SK-N-SH (cell line): ENCODE data around the gene PON3. TPM values are rescaled to one million over a fixed set of nuclear protein-coding genes. Genes with fewer than 3 reads are reported as not detected.

Source experiments
- CTCF ChIA-PET: fragments of 300-600, 350-600 bp; formaldehyde crosslinking; extraction: SDS; loops from one replicate; lab custom pipeline; 2021; lab: Yijun Ruan, JAX
- POLR2A ChIA-PET: fragments of 350-600 bp; sonication (Branson Sonifier 250); formaldehyde crosslinking; extraction: SDS; loops from one replicate; lab custom pipeline; 2020; ENCODE audit warnings: antibody characterized with exemption, inconsistent platforms; lab: Yijun Ruan, JAX
- DNase-seq: peaks from one replicate; pipeline ENCODE4 v3.0.0; 2012
- H2AFZ ChIP-seq: fragments of 200-600 bp; sonication (generic); 2 replicates; pipeline ENCODE4 v1.8.1; 2016; ENCODE audit warnings: antibody characterized with exemption, mild to moderate bottlenecking, low read depth
- H3F3A ChIP-seq: fragments of 200-600 bp; sonication (generic); replicated peaks from 2 replicates; pipeline ENCODE3; 2016; ENCODE audit warnings: antibody characterized with exemption, mild to moderate bottlenecking; ENCODE audit not compliant: insufficient read depth
- H3K27ac ChIP-seq, 2 experiments: fragments of 200-500 bp in 1 of 2; fragments of 200-600 bp in 1 of 2; sonication (Bioruptor generic) in 1 of 2; sonication (generic), shearing (Covaris generic) in 1 of 2; 2 replicates each; pipeline versions ENCODE4 v1.5.1 to v1.6.1; 2014 to 2016; ENCODE audit warnings: low read depth in 2 of 2, inconsistent platforms in 1 of 2, low read length in 1 of 2, mild to moderate bottlenecking in 1 of 2, mixed read lengths in 1 of 2
- H3K27me3 ChIP-seq: fragments of 200-600 bp; sonication (generic), shearing (Covaris generic); 2 replicates; pipeline ENCODE4 v1.6.1; 2016; ENCODE audit warnings: mixed run types; ENCODE audit not compliant: insufficient read depth
- H3K36me3 ChIP-seq, 2 experiments: fragments of 200-500 bp in 1 of 2; fragments of 200-600 bp in 1 of 2; sonication (Bioruptor generic) in 1 of 2; sonication (generic) in 1 of 2; replicated peaks in 1 of 2; 2 replicates each; pipeline versions ENCODE3 to v1.5.1; 2014 to 2016; ENCODE audit warnings: low read length in 1 of 2, mild to moderate bottlenecking in 1 of 2; ENCODE audit not compliant: insufficient read depth in 2 of 2, control insufficient read depth in 1 of 2
- H3K4me1 ChIP-seq, 2 experiments: fragments of 200-500 bp in 1 of 2; fragments of 200-600 bp in 1 of 2; sonication (Bioruptor generic) in 1 of 2; sonication (generic), shearing (Covaris generic) in 1 of 2; 2 replicates each; pipeline versions ENCODE4 v1.5.1 to v1.6.1; 2014 to 2016; ENCODE audit warnings: low read depth in 1 of 2, low read length in 1 of 2, mixed run types in 1 of 2; ENCODE audit not compliant: insufficient read depth in 2 of 2, control insufficient read depth in 1 of 2
- H3K4me2 ChIP-seq: fragments of 200-600 bp; sonication (generic), shearing (Covaris generic); 2 replicates; pipeline ENCODE4 v1.6.1; 2017; ENCODE audit warnings: mixed run types
- H3K4me3 ChIP-seq, 2 experiments: fragments of 200-500 bp in 1 of 2; fragments of 200-600 bp in 1 of 2; sonication (Bioruptor generic) in 1 of 2; sonication (generic), shearing (Covaris generic) in 1 of 2; 2 replicates each; pipeline versions ENCODE4 v1.5.1 to v1.8.1; 2014 to 2016; ENCODE audit warnings: low read depth in 2 of 2, inconsistent platforms in 1 of 2, low read length in 1 of 2, mild to moderate bottlenecking in 1 of 2, mixed read lengths in 1 of 2, moderate library complexity in 1 of 2
- H3K79me2 ChIP-seq: fragments of 200-600 bp; sonication (generic); 2 replicates; pipeline ENCODE4 v1.8.1; 2017; ENCODE audit warnings: mild to moderate bottlenecking; ENCODE audit not compliant: insufficient read depth
- H3K9ac ChIP-seq: fragments of 200-600 bp; sonication (generic); 2 replicates; pipeline ENCODE4 v1.6.1; 2017; ENCODE audit warnings: mixed run types
- H3K9me2 ChIP-seq: fragments of 200-600 bp; sonication (generic); 2 replicates; pipeline ENCODE4 v1.6.1; 2017; ENCODE audit warnings: mixed run types
- H3K9me3 ChIP-seq: fragments of 200-600 bp; sonication (generic); 2 replicates; pipeline ENCODE4 v1.6.1; 2017; ENCODE audit warnings: mixed run types, mild to moderate bottlenecking, moderate library complexity
- H4K20me1 ChIP-seq: fragments of 200-600 bp; sonication (generic); 2 replicates; pipeline ENCODE4 v1.6.1; 2017; ENCODE audit warnings: mild to moderate bottlenecking, mixed run types; ENCODE audit not compliant: insufficient read depth
- CHD2 ChIP-seq: fragments of 150-350 bp; IDR thresholded peaks from 2 replicates; pipeline ENCODE4 v1.6.1; 2018; ENCODE audit warnings: low read length; ENCODE audit not compliant: partially characterized antibody
- CTCF ChIP-seq: fragments of 200-600 bp; sonication (generic); IDR thresholded peaks from 2 replicates; pipeline ENCODE4 v1.6.1; 2017; ENCODE audit warnings: antibody characterized with exemption, mild to moderate bottlenecking, moderate library complexity
- EP300 ChIP-seq, 2 experiments: IDR thresholded peaks; 2 replicates each; pipeline versions ENCODE4 v1.4.0 to v1.6.1; 2012; ENCODE audit warnings: borderline replicate concordance in 1 of 2, low read depth in 1 of 2, low read length in 1 of 2
- FOXJ3 ChIP-seq: sonication (generic); formaldehyde crosslinking; IDR thresholded peaks from 2 replicates; pipeline ENCODE4 v1.5.1; 2020; ENCODE audit warnings: mild to moderate bottlenecking, missing genetic modification reagents
- MXI1 ChIP-seq: IDR thresholded peaks from 2 replicates; pipeline ENCODE4 v1.6.1; 2012; ENCODE audit warnings: mild to moderate bottlenecking, low read depth, low read length, improper control_type of control experiment
- REST ChIP-seq: IDR thresholded peaks from 2 replicates; pipeline ENCODE4 v1.6.1; 2012; ENCODE audit warnings: mild to moderate bottlenecking, low read depth, low read length, moderate library complexity
- RXRA ChIP-seq: IDR thresholded peaks from 2 replicates; pipeline ENCODE4 v1.4.0; 2012; ENCODE audit warnings: low read depth, mild to moderate bottlenecking, borderline replicate concordance
- SIN3A ChIP-seq: IDR thresholded peaks from 2 replicates; pipeline ENCODE4 v1.6.1; 2012; ENCODE audit warnings: low read depth, mild to moderate bottlenecking, low read length, moderate library complexity, borderline replicate concordance
- SMC3 ChIP-seq: IDR thresholded peaks from 2 replicates; pipeline ENCODE4 v1.6.1; 2012; ENCODE audit warnings: low read depth, low read length, improper control_type of control experiment
- ZBTB33 ChIP-seq: IDR thresholded peaks from 2 replicates; pipeline ENCODE4 v1.4.0; 2012; ENCODE audit warnings: low read depth, borderline replicate concordance
- WGBS: methylation state at CpG from one replicate; pipeline ENCODE4 v1.1.6; 2017; ENCODE audit warnings: low lambda C conversion rate; 5-methylcytosine and 5-hydroxymethylcytosine counted together
- polyA plus RNA-seq, 3 experiments: library from polyadenylated mRNA; depleted of rRNA; stranded (reverse); fragments of >200 nt; gene quantifications; 2 replicates each; pipeline ENCODE4 v1.2.3, GENCODE V29; 2012

PON3 gene
- polyA plus RNA-seq, 1 of the 3 experiments (the other 2 are of a cell fraction) = not detected

GRCh38 chr7:95375591-95376257 lies 20.5 kb downstream of the PON3 start (continued):
- no peak for TF ChIP-seq REST

- H3K9me2 ChIP-seq = no peaks in the 10 kb centered on the region
- no peak for DNase-seq
- no peaks in the 10 kb centered on the region for H3K9me3 ChIP-seq
- H3K4me2 ChIP-seq = no peak overlapping the region
- H3K4me3 ChIP-seq = no peak overlapping the region
- H2AFZ ChIP-seq = no peak overlapping the region
- POLR2A ChIA-PET = no interaction called here
- 22% methylated on average over 4 of the region's 4 CpGs for WGBS
- peaks cover 0 to 2% of the 10 kb centered on the region in 2 experiments; a peak in 1 of 4 replicates for H3K4me1 ChIP-seq
- no peaks in the 10 kb centered on the region; the same call in 1 of the 2 replicates for H3K27me3 ChIP-seq
- CTCF ChIA-PET = interaction anchor here (0.7 to 2.0 kb wide), 3 partner anchors 11 to 1822 kb away, joined by 3 to 5 read pairs (median 3); no protein-coding TSS in a partner anchor
- no peak overlapping the region for H3K9ac ChIP-seq
- H3K36me3 ChIP-seq = no peaks in the 10 kb centered on the region
- no peak overlapping the region for H3K27ac ChIP-seq
- no peaks in the 10 kb centered on the region for H3K79me2 ChIP-seq
- H4K20me1 ChIP-seq = no peaks in the 10 kb centered on the region
- TF ChIP-seq CHD2 (no peak), SIN3A (no peak), CTCF (no peak; the same call in 1 of the 2 replicates)
- H3F3A ChIP-seq = no peaks in the 10 kb centered on the region
Observed at GRCh38 chr7:95373323-95373722, 22.9 kb downstream of the PON3 start.

- WGBS = 8% methylated on average over 3 of the region's 3 CpGs
- Histone ChIP-seq H3K36me3 (no peaks in the 10 kb centered on the region), H4K20me1 (no peaks in the 10 kb centered on the region), H2AFZ (no peak overlapping the region), H3K27me3 (no peaks in the 10 kb centered on the region; the same call in 1 of the 2 replicates), H3K9me2 (no peaks in the 10 kb centered on the region), H3K79me2 (no peaks in the 10 kb centered on the region), H3K27ac (no peak overlapping the region), H3K4me2 (no peak overlapping the region), H3K9me3 (no peaks in the 10 kb centered on the region), H3K9ac (no peak overlapping the region), H3K4me1 (no peaks in the 10 kb centered on the region), H3F3A (no peaks in the 10 kb centered on the region), H3K4me3 (no peak overlapping the region)
- CTCF ChIA-PET = no interaction called here
- POLR2A ChIA-PET = no interaction called here
- no peak for DNase-seq
- TF ChIP-seq MXI1 (no peak), EP300 (IDR thresholded peaks at IDR 0.05; ENCODE audit: borderline replicate concordance in 1 of 2, low read depth in 1 of 2, low read length in 1 of 2) (no peak), ZBTB33 (no peak), SMC3 (no peak), CTCF (no peak), RXRA (no peak), FOXJ3 (no peak)
Observed at GRCh38 chr7:95368235-95368634, 27.9 kb downstream of the PON3 start.
